Activated naive CD4-positive, alpha-beta T cell treated with anti-CD3 and anti-CD28 coated beads, Interleukin-2, amount 50 U/mL, for 72 hours (primary cell): ENCODE measurements around the gene LILRA2. TPM values are rescaled to one million over a fixed set of nuclear protein-coding genes. Genes with fewer than 3 reads are reported as not detected.
"Not testable (repeated sequence)": the region's sequence is repeated elsewhere in the genome, so short reads cannot be mapped to it uniquely, and the experiment has no call there.

Experiments used
- ATAC-seq, 2 donors: fragments of 150-1000 bp; cut with Tn5 transposase; 2 replicates each; pipeline ENCODE4 v1.10.0; 2021; ENCODE audit warnings: mild to moderate bottlenecking in 2 of 2, moderate library complexity in 2 of 2
- DNase-seq, 2 donors: peaks; one replicate each; pipeline ENCODE4 v3.0.0; 2021 to 2022; ENCODE audit warnings: low spot score in 2 of 2
- H3K27ac Mint-ChIP-seq, 2 donors: one replicate each; pipeline ENCODE4 v1.8.0; 2022; ENCODE audit warnings: mild to moderate bottlenecking in 2 of 2, mixed read lengths in 2 of 2
- H3K36me3 Mint-ChIP-seq, 2 donors: one replicate each; pipeline ENCODE4 v1.8.0; 2022; ENCODE audit warnings: mixed read lengths in 2 of 2
- H3K9me3 Mint-ChIP-seq, 2 donors: one replicate each; pipeline ENCODE4 v1.8.0; 2022; ENCODE audit warnings: mixed read lengths in 2 of 2
- total RNA-seq, 2 donors: library from RNA; stranded (reverse); gene quantifications; one replicate each; pipeline ENCODE4 v1.2.3, GENCODE V29; 2022

Gene LILRA2
- total RNA-seq, 2 donors from 2014 or later, result not detected

DNA sequence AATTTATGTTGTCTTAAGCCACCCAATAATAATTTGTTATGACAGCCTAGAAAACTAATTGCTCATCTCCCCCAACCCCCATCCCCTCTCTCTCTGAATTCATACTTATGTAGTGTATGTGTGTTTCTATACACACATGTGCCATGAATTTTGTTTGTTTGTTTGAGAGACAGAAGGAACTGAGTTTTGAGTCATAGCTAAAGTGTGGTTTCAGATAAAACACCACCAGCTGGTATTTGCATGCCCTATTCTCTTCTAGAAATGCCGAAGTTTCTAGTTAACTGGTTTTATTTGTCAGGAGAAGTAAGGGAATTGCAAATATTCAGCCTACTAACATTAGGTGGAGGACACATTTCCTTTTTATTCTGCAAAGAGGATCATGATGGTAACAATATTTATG lies 17.4 kb upstream of the LILRA2 start:
- Mint-ChIP-seq H3K36me3 (no peaks in the 10 kb centered on the region), H3K27ac (no peak overlapping the region), H3K9me3 (peaks cover 4 to 7% of the 10 kb centered on the region in 2 donors)
- ATAC-seq (no peak), DNase-seq (no peak)

DNA sequence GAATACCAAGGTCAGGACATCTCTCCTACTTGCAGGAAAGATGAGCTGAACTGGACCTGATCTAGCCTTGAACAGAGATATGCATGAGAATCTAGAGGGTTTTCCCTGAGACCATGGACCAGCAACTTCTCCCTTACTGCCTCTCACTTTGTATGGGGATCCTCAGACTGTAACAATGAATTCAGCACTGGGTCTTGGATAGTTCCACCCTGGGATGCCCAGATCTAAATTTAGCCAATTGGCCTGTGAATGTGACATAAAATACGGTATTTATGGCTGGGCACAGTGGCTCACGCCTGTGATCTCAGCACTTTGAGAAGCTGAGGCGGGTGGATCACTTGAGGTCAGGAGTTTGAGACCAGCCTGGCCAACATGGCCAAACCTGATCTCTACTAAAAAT lies 15.3 kb upstream of the LILRA2 start:
- Mint-ChIP-seq H3K9me3 (no peaks in the 10 kb centered on the region), H3K36me3 (no peaks in the 10 kb centered on the region), H3K27ac (no peak overlapping the region)
- DNase-seq (no peak), ATAC-seq (no peak)

- no peaks in the 10 kb centered on the region for H3K9me3 Mint-ChIP-seq
- H3K27ac Mint-ChIP-seq, result no peak overlapping the region
- ATAC-seq, result no peak
- H3K36me3 Mint-ChIP-seq, result no peaks in the 10 kb centered on the region
- no peak for DNase-seq
These were observed 12.7 kb upstream of the LILRA2 start for GRCh38 chr19:54560881-54561385.

GRCh38 chr19:54561840-54562239 lies 11.8 kb upstream of the LILRA2 start:
- DNase-seq (no peak), ATAC-seq (no peak)
- H3K27ac Mint-ChIP-seq, result no peak overlapping the region
- H3K36me3 Mint-ChIP-seq, result no peaks in the 10 kb centered on the region
- no peaks in the 10 kb centered on the region for H3K9me3 Mint-ChIP-seq

DNA sequence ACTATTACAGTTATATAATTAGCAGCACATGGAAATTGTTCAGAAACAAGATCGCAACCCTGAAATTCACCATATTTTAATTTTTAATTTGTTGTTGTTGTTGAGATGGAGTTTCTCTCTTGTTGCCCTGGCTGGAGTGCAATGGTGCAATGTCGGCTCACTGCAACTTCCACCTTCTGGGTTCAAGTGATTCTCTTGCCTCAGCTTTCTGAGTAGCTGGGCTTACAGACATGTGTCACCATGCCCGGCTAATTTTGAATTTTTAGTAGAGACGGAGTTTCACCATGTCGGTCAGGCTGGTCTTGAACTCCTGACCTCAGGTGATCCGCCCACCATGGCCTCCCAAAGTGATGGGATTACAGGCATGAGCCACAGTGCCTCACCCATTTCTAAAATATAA lies 10.4 kb upstream of the LILRA2 start:
- not testable (repeated sequence) for ATAC-seq, H3K27ac Mint-ChIP-seq, H3K36me3 Mint-ChIP-seq, DNase-seq, H3K9me3 Mint-ChIP-seq

- Mint-ChIP-seq H3K9me3 (no peaks in the 10 kb centered on the region), H3K36me3 (no peaks in the 10 kb centered on the region), H3K27ac (no peak overlapping the region)
- no peak for ATAC-seq
- no peak for DNase-seq
These were observed 3.3 kb upstream of the LILRA2 start for GRCh38 chr19:54570316-54570715.

DNA sequence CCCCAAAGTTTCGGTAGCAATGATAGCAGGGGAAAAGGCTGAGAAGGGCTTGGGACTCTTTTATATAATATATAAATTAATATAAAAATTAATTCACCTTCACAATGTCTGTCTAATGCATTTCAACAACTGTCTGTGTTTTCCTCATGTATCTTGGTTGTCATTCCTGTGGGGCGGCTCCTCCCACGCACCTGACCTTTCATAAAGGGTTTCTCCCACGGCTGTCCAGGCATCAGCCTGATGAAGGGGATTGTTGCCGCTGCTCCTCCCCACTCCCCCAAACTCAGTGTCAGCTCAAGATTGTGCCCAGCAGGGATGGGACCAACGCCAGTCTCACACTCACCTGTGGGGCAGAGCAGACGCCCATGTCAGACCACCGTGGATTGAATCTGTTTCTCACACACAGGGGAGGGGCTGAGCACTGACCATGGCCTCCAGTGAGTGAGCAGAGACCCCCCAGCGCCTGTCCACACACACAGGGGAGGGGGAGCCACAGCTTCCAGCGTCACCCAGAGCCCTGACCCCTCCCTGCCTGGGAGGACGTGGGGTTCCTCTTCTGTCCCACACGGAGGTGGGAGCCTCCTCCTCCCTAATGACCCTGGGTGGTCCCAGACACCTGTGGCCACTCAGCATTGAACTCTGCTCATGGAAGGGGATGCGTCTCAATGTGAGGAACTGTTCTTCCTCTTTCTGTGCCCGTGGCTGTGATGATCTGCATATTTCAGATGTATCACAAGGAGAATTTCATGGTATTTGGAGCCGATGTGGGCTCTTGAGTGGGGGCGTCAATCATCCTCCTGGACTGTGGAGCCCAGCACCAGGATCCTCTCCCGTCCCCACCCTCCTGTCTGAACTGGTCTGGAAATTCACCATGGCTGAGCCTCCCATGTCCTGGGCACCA lies 1.6 kb upstream of the LILRA2 start:
- H3K27ac Mint-ChIP-seq, H3K36me3 Mint-ChIP-seq, DNase-seq, ATAC-seq, H3K9me3 Mint-ChIP-seq: not testable (repeated sequence)

DNA sequence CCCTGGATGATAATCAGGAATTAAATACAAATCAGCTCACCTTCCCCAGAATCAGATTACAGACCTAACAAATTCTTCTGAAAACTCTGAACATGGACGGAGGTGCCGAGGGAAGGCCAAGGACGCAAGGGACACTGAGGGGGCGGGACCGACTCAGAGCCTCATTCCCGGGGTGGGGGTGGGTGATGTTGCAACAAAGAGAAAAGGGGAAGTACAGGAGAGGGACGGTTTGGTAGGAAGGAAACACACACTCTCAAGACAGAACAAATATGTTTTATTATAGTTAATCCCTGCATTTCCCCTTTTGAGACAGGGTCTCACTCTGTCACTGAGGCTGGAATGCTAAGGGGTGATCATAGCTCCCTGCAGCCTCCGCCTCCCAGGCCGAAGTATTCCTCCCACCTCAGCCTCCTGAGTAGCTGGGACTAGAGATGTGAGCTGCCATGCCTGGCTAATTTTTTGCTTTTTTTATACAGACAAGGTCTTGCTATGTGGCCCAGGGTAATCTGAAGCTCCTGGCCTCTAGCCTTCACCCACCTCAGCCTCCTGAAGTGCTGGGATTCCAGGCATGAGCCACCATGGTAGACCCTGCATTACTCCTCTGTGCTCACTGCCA lies 786 bp upstream of the LILRA2 start:
- ATAC-seq, result no peak
- DNase-seq, result no peak
- H3K27ac Mint-ChIP-seq, result no peak overlapping the region
- no peaks in the 10 kb centered on the region for H3K9me3 Mint-ChIP-seq
- no peaks in the 10 kb centered on the region for H3K36me3 Mint-ChIP-seq

- DNase-seq, result no peak
- Mint-ChIP-seq H3K9me3 (no peaks in the 10 kb centered on the region), H3K36me3 (no peaks in the 10 kb centered on the region), H3K27ac (peak overlapping the region in 1 of 2 donors; percentile 50)
- ATAC-seq, result no peak
These were observed 461 bp downstream of the LILRA2 start for GRCh38 chr19:54574051-54574450.

DNA sequence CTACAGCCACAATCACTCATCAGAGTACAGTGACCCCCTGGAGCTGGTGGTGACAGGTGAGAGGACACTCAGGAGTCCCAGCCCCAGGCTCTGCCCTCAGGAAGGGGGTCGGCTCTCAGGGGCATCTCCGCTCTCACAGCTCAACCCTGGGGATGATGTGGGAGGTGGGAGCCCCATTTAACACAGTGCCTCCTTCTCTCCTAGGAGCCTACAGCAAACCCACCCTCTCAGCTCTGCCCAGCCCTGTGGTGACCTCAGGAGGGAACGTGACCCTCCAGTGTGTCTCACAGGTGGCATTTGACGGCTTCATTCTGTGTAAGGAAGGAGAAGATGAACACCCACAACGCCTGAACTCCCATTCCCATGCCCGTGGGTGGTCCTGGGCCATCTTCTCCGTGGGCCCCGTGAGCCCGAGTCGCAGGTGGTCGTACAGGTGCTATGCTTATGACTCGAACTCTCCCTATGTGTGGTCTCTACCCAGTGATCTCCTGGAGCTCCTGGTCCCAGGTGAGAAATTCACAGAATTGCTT lies 1.0 kb downstream of the LILRA2 start:
- ATAC-seq, result no peak
- no peak for DNase-seq
- Mint-ChIP-seq H3K27ac (no peak overlapping the region), H3K9me3 (no peaks in the 10 kb centered on the region), H3K36me3 (no peaks in the 10 kb centered on the region)

- not testable (repeated sequence) for H3K9me3 Mint-ChIP-seq, ATAC-seq, H3K36me3 Mint-ChIP-seq, H3K27ac Mint-ChIP-seq, DNase-seq
These were observed 1.6 kb downstream of the LILRA2 start for GRCh38 chr19:54575205-54575604.

- H3K9me3 Mint-ChIP-seq, result no peaks in the 10 kb centered on the region
- DNase-seq (no peak), ATAC-seq (no peak)
- no peak overlapping the region for H3K27ac Mint-ChIP-seq
- H3K36me3 Mint-ChIP-seq, result no peaks in the 10 kb centered on the region
These were observed 2.9 kb downstream of the LILRA2 start for GRCh38 chr19:54576411-54576976.

- H3K9me3 Mint-ChIP-seq, result no peaks in the 10 kb centered on the region
- DNase-seq (no peak), ATAC-seq (no peak)
- H3K36me3 Mint-ChIP-seq, result no peaks in the 10 kb centered on the region
- H3K27ac Mint-ChIP-seq, result no peak overlapping the region
These were observed 3.7 kb downstream of the LILRA2 start for GRCh38 chr19:54577334-54577733.

DNA sequence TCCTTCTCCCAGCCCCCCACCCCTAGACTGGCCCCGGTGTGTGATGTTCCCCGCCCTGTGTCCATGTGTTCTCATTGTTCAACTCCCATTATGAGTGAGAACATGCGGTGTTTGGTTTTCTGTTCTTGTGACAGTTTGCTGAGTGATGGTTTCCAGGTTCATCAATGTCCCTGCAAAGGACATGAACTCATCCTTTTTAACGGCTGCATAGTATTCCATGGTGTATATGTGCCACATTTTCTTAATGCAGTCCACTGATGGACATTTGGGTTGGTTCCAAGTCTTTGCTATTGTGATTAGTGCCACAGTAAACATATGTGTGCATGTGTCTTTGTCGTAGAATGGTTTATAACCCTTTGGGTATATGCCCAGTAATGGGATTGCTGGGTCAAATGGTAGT lies 4.7 kb downstream of the LILRA2 start:
- not testable (repeated sequence) for ATAC-seq, DNase-seq, H3K27ac Mint-ChIP-seq, H3K9me3 Mint-ChIP-seq, H3K36me3 Mint-ChIP-seq

- peaks cover 14 to 15% of the 10 kb centered on the region in 2 donors for H3K9me3 Mint-ChIP-seq
- H3K36me3 Mint-ChIP-seq, result peaks cover 0 to 5% of the 10 kb centered on the region in 2 donors
These were observed 12.8 kb downstream of the LILRA2 start for GRCh38 chr19:54586397-54586796.

GRCh38 chr19:54587026-54587425 lies 13.4 kb downstream of the LILRA2 start:
- H3K9me3 Mint-ChIP-seq, result peaks cover 14 to 15% of the 10 kb centered on the region in 2 donors
- ATAC-seq (no peak), DNase-seq (no peak)
- peaks cover 0 to 5% of the 10 kb centered on the region in 2 donors for H3K36me3 Mint-ChIP-seq
- H3K27ac Mint-ChIP-seq, result no peak overlapping the region

More at GRCh38 chr19:54586397-54586796, 12.8 kb downstream of the LILRA2 start:
- no peak for DNase-seq
- ATAC-seq, result no peak
- H3K27ac Mint-ChIP-seq, result no peak overlapping the region

DNA sequence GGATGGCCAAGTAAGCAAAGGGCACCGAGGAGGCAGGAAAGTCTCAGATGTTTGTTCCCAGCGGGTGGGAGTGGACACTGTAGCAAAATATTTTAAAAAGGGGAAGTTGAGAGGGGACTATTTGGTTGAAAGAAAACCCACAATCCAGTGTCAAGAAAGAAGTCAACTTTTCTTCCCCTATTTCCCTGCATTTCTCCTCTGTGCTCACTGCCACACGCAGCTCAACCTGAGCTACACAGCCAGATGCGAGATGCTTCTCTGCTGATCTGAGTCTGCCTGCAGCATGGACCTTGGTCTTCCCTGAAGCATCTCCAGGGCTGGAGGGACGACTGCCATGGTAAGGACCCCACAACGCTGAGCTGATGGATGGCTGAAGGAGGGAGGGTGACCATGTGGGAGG lies 19.9 kb downstream of the LILRA2 start, which contains the start of gene LILRA1:
LILRA1 (plus strand) TSS at position 188 of the 400 bp plus-strand sequence. CDS start 613 bp downstream, outside the sequence.
- H3K27ac Mint-ChIP-seq, H3K9me3 Mint-ChIP-seq, DNase-seq, ATAC-seq, H3K36me3 Mint-ChIP-seq: not testable (repeated sequence)
